Measurements from ENCODE around the gene FANCE.
A peak's percentile ranks its signal among the peaks of the same experiment; 100 is the strongest.

FANCE gene

GRCh38 chr6:35452183-35453090 lies at the start of gene FANCE:
Gene FANCE, plus strand, starts transcription at chr6:35452338. Its CDS starts 208 bp downstream, at chr6:35452546.
- peak; percentile 55 for DNase-seq (ENCODE audit: low read depth, low spot score)
- H3K27ac ChIP-seq: peak within 1 kb of the TSS; percentile 73

GRCh38 chr6:35402856-35403191 lies 49.3 kb upstream of the FANCE start:
- no peak for DNase-seq (ENCODE audit: low read depth, low spot score)
- H3K27ac ChIP-seq: peak overlapping the region; percentile 100

GRCh38 chr6:35403544-35404442 lies 48.3 kb upstream of the FANCE start:
- DNase-seq (ENCODE audit: low read depth, low spot score): no peak
- H3K27ac ChIP-seq: peak overlapping the region; percentile 100

- H3K27ac ChIP-seq: no peak overlapping the region
- no peak for DNase-seq (ENCODE audit: low read depth, low spot score)
Observed at GRCh38 chr6:35406711-35407485, 45.2 kb upstream of the FANCE start.

GRCh38 chr6:35409245-35409644 lies 42.9 kb upstream of the FANCE start:
- no peak for DNase-seq (ENCODE audit: low read depth, low spot score)
- H3K27ac ChIP-seq: peak overlapping the region; percentile 11

GRCh38 chr6:35410131-35410530 lies 42.0 kb upstream of the FANCE start:
- H3K27ac ChIP-seq: peak overlapping the region; percentile 11

GRCh38 chr6:35411066-35411465 lies 41.1 kb upstream of the FANCE start:
- no peak overlapping the region for H3K27ac ChIP-seq
- DNase-seq (ENCODE audit: low read depth, low spot score): no peak

More at GRCh38 chr6:35410131-35410530, 42.0 kb upstream of the FANCE start:
- DNase-seq (ENCODE audit: low read depth, low spot score): no peak

GRCh38 chr6:35412102-35412501 lies 40.0 kb upstream of the FANCE start:
- no peak for DNase-seq (ENCODE audit: low read depth, low spot score)
- no peak overlapping the region for H3K27ac ChIP-seq

- H3K27ac ChIP-seq: no peak overlapping the region
- no peak for DNase-seq (ENCODE audit: low read depth, low spot score)
Observed at GRCh38 chr6:35413911-35414310, 38.2 kb upstream of the FANCE start.

- DNase-seq (ENCODE audit: low read depth, low spot score): no peak
- H3K27ac ChIP-seq: peak overlapping the region; percentile 42
Observed at GRCh38 chr6:35415065-35415891, 36.9 kb upstream of the FANCE start.

GRCh38 chr6:35417979-35418661 lies 34.0 kb upstream of the FANCE start:
- H3K27ac ChIP-seq: no peak overlapping the region
- DNase-seq (ENCODE audit: low read depth, low spot score): no peak

- no peak for DNase-seq (ENCODE audit: low read depth, low spot score)
- H3K27ac ChIP-seq: no peak overlapping the region
Observed at GRCh38 chr6:35419417-35419816, 32.7 kb upstream of the FANCE start.

- DNase-seq (ENCODE audit: low read depth, low spot score): no peak
- no peak overlapping the region for H3K27ac ChIP-seq
Observed at GRCh38 chr6:35419961-35420360, 32.2 kb upstream of the FANCE start.

- H3K27ac ChIP-seq: no peak overlapping the region
- no peak for DNase-seq (ENCODE audit: low read depth, low spot score)
Observed at GRCh38 chr6:35425284-35425683, 26.9 kb upstream of the FANCE start.

- no peak overlapping the region for H3K27ac ChIP-seq
- DNase-seq (ENCODE audit: low read depth, low spot score): no peak
Observed at GRCh38 chr6:35426074-35426473, 26.1 kb upstream of the FANCE start.

GRCh38 chr6:35427435-35427834 lies 24.7 kb upstream of the FANCE start:
- no peak for DNase-seq (ENCODE audit: low read depth, low spot score)
- peak overlapping the region; percentile 56 for H3K27ac ChIP-seq

GRCh38 chr6:35427851-35428321 lies 24.3 kb upstream of the FANCE start:
- H3K27ac ChIP-seq: peak overlapping the region; percentile 56
- DNase-seq (ENCODE audit: low read depth, low spot score): no peak

- H3K27ac ChIP-seq: peak overlapping the region; percentile 56
- no peak for DNase-seq (ENCODE audit: low read depth, low spot score)
Observed at GRCh38 chr6:35428421-35429149, 23.6 kb upstream of the FANCE start.

Measured in epithelial cell of prostate (primary cell).